OCI-LY1 (cell line): ENCODE results near the gene GPR32.

Experiments used
- H2AFZ ChIP-seq: fragments of 200-600 bp; sonication (generic), shearing (Covaris generic); 2 replicates; pipeline ENCODE4 v1.6.0; 2014; ENCODE audit warnings: antibody characterized with exemption, mild to moderate bottlenecking, low read length
- H3F3A ChIP-seq: fragments of 200-600 bp; sonication (generic), shearing (Covaris generic); 2 replicates; pipeline ENCODE4 v1.6.0; 2014; ENCODE audit warnings: mild to moderate bottlenecking, antibody characterized with exemption, low read length, moderate library complexity; ENCODE audit not compliant: insufficient read depth
- H3K27ac ChIP-seq: fragments of 200-600 bp; sonication (generic); 2 replicates; pipeline ENCODE4 v1.5.1; 2014; ENCODE audit warnings: low read length, mixed run types, mild to moderate bottlenecking, low read depth; ENCODE audit not compliant: poor library complexity, severe bottlenecking
- H3K27me3 ChIP-seq: fragments of 200-600 bp; sonication (generic); 2 replicates; pipeline ENCODE4 v1.6.0; 2014; ENCODE audit warnings: antibody characterized with exemption, mild to moderate bottlenecking, low read length, moderate library complexity; ENCODE audit not compliant: insufficient read depth
- H3K36me3 ChIP-seq: fragments of 200-600 bp; sonication (generic); 2 replicates; pipeline ENCODE4 v1.6.1; 2014; ENCODE audit warnings: mild to moderate bottlenecking, antibody characterized with exemption, low read length, moderate library complexity, mixed read lengths; ENCODE audit not compliant: insufficient read depth
- H3K4me1 ChIP-seq: fragments of 200-600 bp; sonication (generic); 2 replicates; pipeline ENCODE4 v1.5.1; 2014; ENCODE audit warnings: mild to moderate bottlenecking, low read length, moderate library complexity; ENCODE audit not compliant: insufficient read depth, severe bottlenecking
- H3K4me2 ChIP-seq: fragments of 200-600 bp; sonication (generic), shearing (Covaris generic); 2 replicates; pipeline ENCODE4 v1.6.1; 2014; ENCODE audit warnings: low read length
- H3K4me3 ChIP-seq: fragments of 200-600 bp; sonication (generic); 2 replicates; pipeline ENCODE4 v1.5.1; 2014; ENCODE audit warnings: low read length, low read depth, mild to moderate bottlenecking, mixed read lengths; ENCODE audit not compliant: poor library complexity, severe bottlenecking
- H3K79me2 ChIP-seq: fragments of 200-600 bp; shearing (Covaris generic); 2 replicates; pipeline ENCODE4 v1.6.1; 2016; ENCODE audit warnings: mixed run types, low read length, mixed read lengths; ENCODE audit not compliant: insufficient read depth
- H3K9ac ChIP-seq: fragments of 200-600 bp; sonication (generic), shearing (Covaris generic); 2 replicates; pipeline ENCODE4 v1.6.1; 2014; ENCODE audit warnings: mild to moderate bottlenecking, low read length, mixed read lengths
- H3K9me2 ChIP-seq: fragments of 200-600 bp; sonication (generic), shearing (Covaris generic); 2 replicates; pipeline ENCODE4 v1.6.1; 2014; ENCODE audit warnings: low read depth, mild to moderate bottlenecking, low read length, mixed read lengths
- H3K9me3 ChIP-seq: fragments of 200-600 bp; shearing (Covaris generic); 2 replicates; pipeline ENCODE4 v1.6.1; 2014; ENCODE audit warnings: low read length, mixed read lengths
- H4K20me1 ChIP-seq: fragments of 200-600 bp; sonication (generic), shearing (Covaris generic); 2 replicates; pipeline ENCODE4 v1.6.0; 2016; ENCODE audit warnings: mild to moderate bottlenecking, low read length; ENCODE audit not compliant: insufficient read depth
- EZH2 ChIP-seq: fragments of 200-600 bp; sonication (generic), shearing (Covaris generic); IDR thresholded peaks from 2 replicates; pipeline ENCODE4 v1.8.0; 2017; ENCODE audit warnings: borderline replicate concordance, mixed run types, mild to moderate bottlenecking, antibody characterized with exemption, low read length, moderate library complexity, mixed read lengths
- TF ChIP-seq, protein P1 (sequence below): fragments of 200-600 bp; sonication (generic), shearing (Covaris generic); IDR thresholded peaks from 2 replicates; pipeline ENCODE4 v1.5.1; 2017; ENCODE audit warnings: mild to moderate bottlenecking, antibody characterized with exemption, low read length, moderate library complexity, mixed read lengths

GPR32 gene

DNA sequence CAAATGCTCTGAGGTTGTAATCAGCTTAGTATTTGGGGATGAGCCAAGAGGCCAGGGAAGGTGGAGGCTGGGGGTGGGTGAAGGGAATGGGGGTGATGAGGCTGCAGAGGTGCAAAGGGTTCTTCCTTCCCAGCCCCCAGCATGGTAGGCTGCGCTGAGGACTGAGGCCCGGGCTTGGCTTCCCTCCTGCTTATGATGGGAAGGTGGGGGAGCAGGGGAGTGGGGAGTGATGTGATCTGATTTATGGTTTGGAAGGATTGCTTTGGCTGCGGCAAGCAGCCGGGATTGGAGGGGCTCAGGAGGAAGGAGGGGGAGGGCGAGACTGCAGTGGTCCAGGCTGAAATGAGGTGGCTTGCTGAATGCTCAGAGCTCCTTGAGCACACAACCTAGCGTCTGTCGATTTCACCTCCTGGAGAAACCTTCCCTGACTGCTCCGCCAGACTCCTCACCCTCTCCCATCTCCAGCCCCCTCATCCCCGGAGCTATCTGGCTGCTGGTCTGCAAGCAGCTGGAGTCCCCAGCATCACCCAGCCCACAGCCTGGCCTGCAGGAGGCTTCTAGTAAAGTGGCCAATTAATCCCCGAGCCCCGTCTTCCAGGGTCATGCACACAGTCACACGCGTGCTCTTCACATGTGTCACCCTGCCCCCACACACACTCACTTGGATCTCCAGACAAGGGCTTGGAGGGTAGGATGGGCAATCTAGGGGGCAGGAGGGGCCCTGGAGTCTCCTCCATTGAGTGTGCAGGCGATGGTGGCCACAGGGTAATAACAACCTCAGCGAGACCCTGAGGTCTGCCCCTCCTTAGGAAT is 47.9 kb upstream of the GPR32 start:
- TF ChIP-seq, protein P1, sequence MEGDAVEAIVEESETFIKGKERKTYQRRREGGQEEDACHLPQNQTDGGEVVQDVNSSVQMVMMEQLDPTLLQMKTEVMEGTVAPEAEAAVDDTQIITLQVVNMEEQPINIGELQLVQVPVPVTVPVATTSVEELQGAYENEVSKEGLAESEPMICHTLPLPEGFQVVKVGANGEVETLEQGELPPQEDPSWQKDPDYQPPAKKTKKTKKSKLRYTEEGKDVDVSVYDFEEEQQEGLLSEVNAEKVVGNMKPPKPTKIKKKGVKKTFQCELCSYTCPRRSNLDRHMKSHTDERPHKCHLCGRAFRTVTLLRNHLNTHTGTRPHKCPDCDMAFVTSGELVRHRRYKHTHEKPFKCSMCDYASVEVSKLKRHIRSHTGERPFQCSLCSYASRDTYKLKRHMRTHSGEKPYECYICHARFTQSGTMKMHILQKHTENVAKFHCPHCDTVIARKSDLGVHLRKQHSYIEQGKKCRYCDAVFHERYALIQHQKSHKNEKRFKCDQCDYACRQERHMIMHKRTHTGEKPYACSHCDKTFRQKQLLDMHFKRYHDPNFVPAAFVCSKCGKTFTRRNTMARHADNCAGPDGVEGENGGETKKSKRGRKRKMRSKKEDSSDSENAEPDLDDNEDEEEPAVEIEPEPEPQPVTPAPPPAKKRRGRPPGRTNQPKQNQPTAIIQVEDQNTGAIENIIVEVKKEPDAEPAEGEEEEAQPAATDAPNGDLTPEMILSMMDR = no peak
- TF ChIP-seq EZH2 = no peak
- Histone ChIP-seq H3K4me1 (no peaks in the 10 kb centered on the region), H3K27me3 (no peaks in the 10 kb centered on the region), H3K9me2 (no peaks in the 10 kb centered on the region), H3K27ac (no peak overlapping the region), H3K79me2 (no peaks in the 10 kb centered on the region), H3K4me3 (no peak overlapping the region), H3F3A (no peaks in the 10 kb centered on the region), H3K9me3 (no peaks in the 10 kb centered on the region), H2AFZ (no peak overlapping the region), H3K36me3 (no peaks in the 10 kb centered on the region), H3K9ac (no peak overlapping the region), H4K20me1 (no peaks in the 10 kb centered on the region), H3K4me2 (no peak overlapping the region)

DNA sequence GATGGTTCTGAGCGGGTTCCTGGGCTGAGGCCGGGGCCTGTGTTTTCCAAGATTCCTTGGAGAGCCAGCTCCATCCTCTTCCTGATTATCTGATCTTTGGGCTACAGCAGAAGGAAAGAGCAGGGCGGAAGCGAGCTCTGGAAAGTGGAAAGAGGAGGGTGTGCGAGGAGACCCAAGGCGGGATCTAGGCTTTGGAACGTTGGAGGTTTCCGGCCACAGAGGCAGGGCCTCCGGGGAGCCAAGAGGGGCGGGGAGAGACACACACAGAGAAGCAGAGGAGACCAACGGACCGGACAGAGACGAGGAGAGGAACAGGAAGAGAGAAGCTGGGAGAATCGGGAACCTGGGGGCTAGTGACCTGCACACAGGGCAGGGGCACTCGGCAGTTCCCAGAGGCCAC is 47.2 kb upstream of the GPR32 start, which contains the start of gene CLEC11A:
Gene CLEC11A, plus strand, starts transcription at position 296 of the 400 bp plus-strand sequence. CDS start 162 bp downstream, outside the sequence.
- Histone ChIP-seq H3K4me1 (no peaks in the 10 kb centered on the region), H4K20me1 (no peaks in the 10 kb centered on the region), H3K9me2 (no peaks in the 10 kb centered on the region), H3K4me3 (no peak within 1 kb of the TSS), H3F3A (no peaks in the 10 kb centered on the region), H3K4me2 (no peak within 1 kb of the TSS), H3K79me2 (no peaks in the 10 kb centered on the region), H3K9me3 (no peaks in the 10 kb centered on the region), H3K9ac (no peak within 1 kb of the TSS), H3K27me3 (no peaks in the 10 kb centered on the region), H2AFZ (no peak within 1 kb of the TSS), H3K36me3 (no peaks in the 10 kb centered on the region), H3K27ac (no peak within 1 kb of the TSS)
- TF ChIP-seq, protein P1 = no peak
- TF ChIP-seq EZH2 = no peak

DNA sequence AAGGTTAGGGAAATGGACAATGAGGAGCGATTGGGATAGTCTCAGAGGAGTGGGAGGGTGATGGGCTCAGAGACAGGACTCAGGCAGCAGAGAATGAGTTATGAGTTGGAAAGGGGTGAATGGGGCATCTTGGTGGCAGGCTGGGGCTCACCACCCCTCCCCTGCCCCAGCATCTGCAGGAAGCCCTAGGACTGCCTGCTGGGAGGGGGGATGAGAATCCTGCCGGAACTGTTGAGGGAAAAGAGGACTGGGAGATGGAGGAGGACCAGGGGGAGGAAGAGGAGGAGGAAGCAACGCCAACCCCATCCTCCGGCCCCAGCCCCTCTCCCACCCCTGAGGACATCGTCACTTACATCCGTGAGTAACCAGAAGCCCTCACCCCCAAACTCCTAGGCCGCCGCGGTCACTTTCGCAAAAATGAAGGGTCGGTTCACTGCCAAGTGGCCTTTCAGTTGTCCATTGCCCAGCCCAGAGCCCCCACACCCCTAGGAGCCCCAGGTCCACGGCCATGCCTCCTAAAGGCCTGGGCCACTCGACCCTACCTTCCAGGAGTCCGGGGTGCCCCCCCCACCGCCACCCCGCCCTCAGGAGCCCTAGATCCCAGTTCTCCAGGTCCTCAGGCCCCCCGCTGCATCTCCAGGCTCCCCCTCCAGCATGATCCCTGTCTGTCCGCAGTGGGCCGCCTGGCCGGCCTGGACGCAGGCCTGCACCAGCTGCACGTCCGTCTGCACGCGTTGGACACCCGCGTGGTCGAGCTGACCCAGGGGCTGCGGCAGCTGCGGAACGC is 46.3 kb upstream of the GPR32 start:
- Histone ChIP-seq H4K20me1 (no peaks in the 10 kb centered on the region), H3K9ac (no peak overlapping the region), H3K4me1 (no peaks in the 10 kb centered on the region), H3K27ac (no peak overlapping the region), H3K27me3 (no peaks in the 10 kb centered on the region), H3K4me3 (no peak overlapping the region), H3K36me3 (no peaks in the 10 kb centered on the region), H3F3A (no peaks in the 10 kb centered on the region), H2AFZ (no peak overlapping the region), H3K9me3 (no peaks in the 10 kb centered on the region), H3K79me2 (no peaks in the 10 kb centered on the region), H3K9me2 (no peaks in the 10 kb centered on the region), H3K4me2 (no peak overlapping the region)
- no peak for TF ChIP-seq EZH2
- TF ChIP-seq, protein P1 = no peak
